ENCODE measurements around the gene EFNB1.

GRCh38 chrX:68839771-68840170, 10.9 kb downstream of the EFNB1 start:
- TF ChIP-seq POLR2A (IDR thresholded peaks at IDR 0.05; ENCODE audit: low read length) (no peak), GATA1 (IDR thresholded peaks at IDR 0.05; ENCODE audit: low read depth, low read length) (no peak)
